Adrenal gland (tissue), 12 donors: ENCODE results near the gene CA5B. TPM values are rescaled to one million over a fixed set of nuclear protein-coding genes. Genes with fewer than 3 reads are reported as not detected.
"Not testable (repeated sequence)": the region's sequence is repeated elsewhere in the genome, so short reads cannot be mapped to it uniquely, and the experiment has no call there.

Experiments
- DNase-seq, 7 donors: peaks; one replicate each; pipeline ENCODE4 v3.0.0-alpha.2; 2019 to 2020
- H3K27ac ChIP-seq, 5 donors: fragments of 200-600 bp; sonication (generic) in 4 of 5; 1 replicate in 3 of 5; 2 replicates in 2 of 5; pipeline versions ENCODE4 v1.5.1 to v1.8.0; 2016 to 2020; ENCODE audit warnings: mild to moderate bottlenecking in 1 of 5
- H3K27me3 ChIP-seq: fragments of 200-600 bp; 2 replicates; pipeline ENCODE4 v1.8.0; 2021
- H3K36me3 ChIP-seq, 2 donors: fragments of 200-600 bp; replicated peaks in 1 of 2; 1 replicate in 1 of 2; 2 replicates in 1 of 2; pipeline versions ENCODE4 v1.5.1 to v1.8.0; 2018 to 2022
- H3K4me1 ChIP-seq, 2 donors: fragments of 200-600 bp; replicated peaks in 1 of 2; 1 replicate in 1 of 2; 2 replicates in 1 of 2; pipeline versions ENCODE4 v1.5.1 to v1.8.0; 2018 to 2021
- H3K4me3 ChIP-seq, 4 donors: fragments of 200-600 bp; sonication (generic) in 3 of 4; one replicate each; pipeline ENCODE4 v1.5.1; 2016 to 2018
- H3K9me3 ChIP-seq, 3 donors: fragments of 200-600 bp; sonication (generic) in 1 of 3; replicated peaks in 1 of 3; 1 replicate in 2 of 3; 2 replicates in 1 of 3; pipeline versions ENCODE4 v1.5.1 to v1.8.0; 2016 to 2021
- POLR2A ChIP-seq, 2 donors: fragments of 450-650 bp; IDR thresholded peaks; one replicate each; pipeline ENCODE4 v1.6.1; 2017; ENCODE audit warnings: antibody characterized with exemption in 2 of 2, mild to moderate bottlenecking in 2 of 2, moderate library complexity in 1 of 2
- WGBS, 4 donors: extraction: QIAGEN DNeasy Blood & Tissue Kit in 2 of 4; methylation state at CpG; one replicate each; pipeline versions ENCODE4 v1.1.5 to v1.1.7; 2013 to 2017; 5-methylcytosine and 5-hydroxymethylcytosine counted together
- intact Hi-C, 2 donors: fragments of 100-400 bp; cut with DNase I; formaldehyde crosslinking; loops; one replicate each; pipeline versions ENCODE4 v1.14.1 to v1.15.0; 2022 to 2023
- polyA plus RNA-seq, 3 donors: library from polyadenylated mRNA; stranded (reverse); fragments of 200-250 nt in 2 of 3; fragments of 350-450 nt in 1 of 3; fragmentation: Illumina TruSeq in 1 of 3; extraction: RNeasy Lipid Tissue Mini Kit (QIAGEN cat#74804) in 1 of 3; gene quantifications; one replicate each; pipeline ENCODE4 v1.2.3, GENCODE V29; 2013 to 2014
- total RNA-seq, 9 donors: library from RNA; depleted of rRNA in 4 of 9; stranded (reverse); fragments of >200 nt in 4 of 9; fragments of 120-200 nt in 1 of 9; fragmentation: NEBNext Ultra II Directional in 1 of 9; extraction: Animal tissue kit (Norgen Biotek cat#: 25700) in 1 of 9; gene quantifications; one replicate each; pipeline versions ENCODE4 v1.1.0 to v1.2.4, GENCODE V29; 2013 to 2023
- TF ChIP-seq, protein P1 (sequence below), 6 experiments: fragments of 450-650 bp in 4 of 6; fragments of 200-600 bp in 2 of 6; sonication (generic) in 1 of 6; IDR thresholded peaks; 1 replicate in 5 of 6; 2 replicates in 1 of 6; pipeline versions ENCODE4 v1.5.1 to v1.8.0; 2016 to 2021; ENCODE audit warnings: antibody characterized with exemption in 6 of 6, mild to moderate bottlenecking in 2 of 6, moderate library complexity in 1 of 6
- donor health status: healthy with polysubstance abuse.
- donor health status: Bipolar disorder and iron deficiency.
- donor health status: DM: yes; HTN: yes; CAD: no.
- donor health status: DM: no; HTN: no; CAD: no.
- donor health status: DM: no; HTN: no; CAD: no.
- donor health status: DM: yes; HTN: yes; CAD: no.

Gene CA5B
- total and polyA plus RNA-seq, 12 donors = 2.5 to 21.6 (median 7.8) TPM

DNA sequence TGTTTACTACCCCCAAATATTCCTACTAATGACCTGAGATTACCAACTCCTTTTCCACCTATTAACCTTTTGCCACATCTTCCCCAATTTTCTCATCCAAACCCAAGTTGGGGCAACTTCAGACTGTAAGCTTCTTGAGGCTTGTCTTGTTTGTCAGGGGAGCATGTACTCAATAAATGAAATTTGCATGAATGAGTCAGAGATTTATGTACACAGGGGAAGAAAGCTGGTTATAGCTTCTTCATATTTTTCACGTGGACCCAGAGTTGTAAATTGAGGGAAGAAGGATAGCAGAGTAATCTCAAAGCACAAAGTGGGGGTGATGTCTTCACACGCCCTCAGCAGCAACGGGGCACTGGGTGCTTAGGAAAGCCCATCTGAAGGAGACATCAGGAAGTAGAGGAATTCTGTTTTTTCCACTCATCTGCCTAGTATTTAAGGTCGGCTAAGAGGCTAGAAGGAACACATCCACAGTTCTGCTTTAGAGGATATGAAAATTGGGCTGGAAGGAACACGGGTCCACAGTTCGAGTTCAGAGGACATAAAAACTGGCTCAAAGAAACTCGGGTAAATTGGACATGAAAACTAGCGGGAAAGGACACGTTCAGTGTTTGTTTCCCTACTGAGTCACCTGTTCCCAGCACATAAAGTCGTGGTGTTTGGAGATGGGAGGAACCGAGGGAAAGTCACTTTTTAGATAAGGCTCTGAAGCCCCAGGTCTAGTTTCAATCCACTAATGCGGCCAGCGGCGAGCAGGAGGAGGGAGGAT lies 696 bp upstream of the CA5B start:
- H3K27ac ChIP-seq = peak overlapping the region in 2 of 5 donors; percentile 8 to 56
- intact Hi-C loops = no loop called here
- 10 to 26% (median 18%) methylated on average over 11 to 14 of the region's 14 CpGs for whole genome bisulfite sequencing, 4 donors
- no peak for DNase-seq
- no peaks in the 10 kb centered on the region for H3K36me3 ChIP-seq
- TF ChIP-seq, protein P1, sequence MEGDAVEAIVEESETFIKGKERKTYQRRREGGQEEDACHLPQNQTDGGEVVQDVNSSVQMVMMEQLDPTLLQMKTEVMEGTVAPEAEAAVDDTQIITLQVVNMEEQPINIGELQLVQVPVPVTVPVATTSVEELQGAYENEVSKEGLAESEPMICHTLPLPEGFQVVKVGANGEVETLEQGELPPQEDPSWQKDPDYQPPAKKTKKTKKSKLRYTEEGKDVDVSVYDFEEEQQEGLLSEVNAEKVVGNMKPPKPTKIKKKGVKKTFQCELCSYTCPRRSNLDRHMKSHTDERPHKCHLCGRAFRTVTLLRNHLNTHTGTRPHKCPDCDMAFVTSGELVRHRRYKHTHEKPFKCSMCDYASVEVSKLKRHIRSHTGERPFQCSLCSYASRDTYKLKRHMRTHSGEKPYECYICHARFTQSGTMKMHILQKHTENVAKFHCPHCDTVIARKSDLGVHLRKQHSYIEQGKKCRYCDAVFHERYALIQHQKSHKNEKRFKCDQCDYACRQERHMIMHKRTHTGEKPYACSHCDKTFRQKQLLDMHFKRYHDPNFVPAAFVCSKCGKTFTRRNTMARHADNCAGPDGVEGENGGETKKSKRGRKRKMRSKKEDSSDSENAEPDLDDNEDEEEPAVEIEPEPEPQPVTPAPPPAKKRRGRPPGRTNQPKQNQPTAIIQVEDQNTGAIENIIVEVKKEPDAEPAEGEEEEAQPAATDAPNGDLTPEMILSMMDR (IDR thresholded peaks at IDR 0.05) = no peak
- TF ChIP-seq POLR2A (IDR thresholded peaks at IDR 0.05) = no peak
- peak overlapping the region in 2 of 4 donors; percentile 21 to 51 for H3K4me3 ChIP-seq
- no peaks in the 10 kb centered on the region for H3K9me3 ChIP-seq
- no peaks in the 10 kb centered on the region for H3K27me3 ChIP-seq
- H3K4me1 ChIP-seq = no peaks in the 10 kb centered on the region

DNA sequence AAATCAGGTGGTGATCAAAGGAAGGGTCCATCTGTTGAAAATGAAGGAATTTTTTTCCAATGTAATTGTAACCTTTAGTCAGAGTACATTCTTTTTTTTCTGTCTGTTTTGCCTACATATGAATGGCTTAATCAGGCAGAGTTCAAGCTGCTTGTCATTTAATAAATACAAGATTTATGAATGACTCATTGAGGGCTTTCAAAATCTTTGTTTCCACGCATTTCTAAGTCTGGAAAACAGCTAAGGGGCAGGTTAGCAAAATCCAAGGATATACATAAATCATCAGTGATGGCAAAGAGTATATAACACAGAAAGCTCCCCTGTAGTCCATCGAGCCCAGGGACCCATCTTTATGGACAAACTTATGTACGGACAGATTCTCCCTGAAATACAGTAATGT lies 1.8 kb downstream of the CA5B start:
- no peaks in the 10 kb centered on the region for H3K9me3 ChIP-seq
- H3K36me3 ChIP-seq = no peaks in the 10 kb centered on the region
- peaks cover 0 to 7% of the 10 kb centered on the region in 2 donors for H3K4me1 ChIP-seq
- TF ChIP-seq POLR2A (IDR thresholded peaks at IDR 0.05) = no peak
- TF ChIP-seq, protein P1 (IDR thresholded peaks at IDR 0.05) = no peak
- no peak overlapping the region for H3K4me3 ChIP-seq
- H3K27ac ChIP-seq = no peak overlapping the region
- intact Hi-C loops = no loop called here
- 48 to 77% (median 67%) methylated on average over 3 of the region's 3 CpGs for WGBS, 4 donors
- H3K27me3 ChIP-seq = no peaks in the 10 kb centered on the region
- DNase-seq = no peak

DNA sequence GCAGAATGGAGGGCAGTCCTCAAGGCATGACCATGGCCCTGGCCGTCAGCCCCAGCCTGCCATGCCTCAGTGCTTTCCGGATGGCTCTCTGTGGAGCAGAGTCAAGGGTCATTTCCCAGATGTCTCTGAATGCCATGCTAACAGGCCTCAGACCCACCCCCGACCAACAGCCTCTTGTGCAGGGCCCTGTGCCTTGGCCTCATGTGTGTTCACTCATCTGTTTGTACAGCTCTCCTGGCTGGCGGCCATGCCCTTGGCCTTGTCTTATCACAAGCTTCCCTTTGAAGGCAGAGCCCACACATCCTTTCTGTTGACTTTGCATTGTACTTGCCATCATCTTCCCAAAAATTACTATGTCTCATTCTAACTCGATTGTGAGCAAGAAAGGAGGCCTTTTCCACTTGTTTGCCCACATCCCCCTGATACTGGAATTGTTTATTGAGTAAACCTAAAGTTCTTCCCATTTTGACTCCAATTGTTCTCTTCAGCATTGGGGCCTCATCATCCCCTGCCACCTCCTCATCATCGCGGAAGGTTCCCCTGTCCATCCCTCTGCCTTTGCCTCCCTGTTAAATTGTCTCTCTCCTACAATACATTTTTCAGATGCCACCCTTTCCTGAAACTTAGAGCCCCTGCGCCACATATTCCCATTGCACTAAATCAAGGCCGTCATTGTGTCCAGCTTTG lies 6.3 kb downstream of the CA5B start:
- DNase-seq = peak; percentile 40 to 83 (median 78)
- no peaks in the 10 kb centered on the region for H3K9me3 ChIP-seq
- peaks cover 0 to 8% of the 10 kb centered on the region in 2 donors for H3K4me1 ChIP-seq
- H3K27me3 ChIP-seq = no peaks in the 10 kb centered on the region
- TF ChIP-seq POLR2A (IDR thresholded peaks at IDR 0.05) = no peak
- no peaks in the 10 kb centered on the region for H3K36me3 ChIP-seq
- WGBS, 4 donors = 62 to 70% (median 68%) methylated on average over 6 to 9 of the region's 9 CpGs
- intact Hi-C loops = no loop called here
- H3K4me3 ChIP-seq = no peak overlapping the region
- H3K27ac ChIP-seq = peak overlapping the region in 2 of 5 donors; percentile 0 to 14

DNA sequence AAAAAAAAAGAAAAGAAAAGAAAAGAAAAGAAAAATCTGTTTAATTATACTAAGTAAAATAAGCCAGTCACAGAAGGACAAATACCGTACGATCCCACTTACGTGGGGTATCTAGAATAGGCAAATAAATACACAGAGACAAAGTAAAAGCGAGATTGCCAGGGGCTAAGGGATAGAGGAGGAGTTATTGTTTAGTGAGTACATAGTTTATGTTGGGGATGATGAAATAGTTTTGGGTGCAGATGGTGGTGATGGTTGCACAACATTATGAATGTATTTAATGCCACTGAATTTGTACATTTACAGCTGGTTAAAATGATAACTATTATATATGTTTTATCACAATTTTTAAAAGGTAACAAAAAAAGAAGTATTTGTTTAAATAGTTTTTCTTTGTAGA lies 7.1 kb downstream of the CA5B start:
- no peak for DNase-seq
- intact Hi-C loops = no loop called here
- Histone ChIP-seq H3K36me3 (no peaks in the 10 kb centered on the region), H3K4me3 (no peak overlapping the region), H3K9me3 (no peaks in the 10 kb centered on the region), H3K27ac (no peak overlapping the region), H3K4me1 (peaks cover 0 to 17% of the 10 kb centered on the region in 2 donors), H3K27me3 (no peaks in the 10 kb centered on the region)
- TF ChIP-seq, protein P1 (IDR thresholded peaks at IDR 0.05) = no peak
- TF ChIP-seq POLR2A (IDR thresholded peaks at IDR 0.05) = no peak
- WGBS, 4 donors = 85 to 96% (median 91%) methylated on average over 4 of the region's 4 CpGs

DNA sequence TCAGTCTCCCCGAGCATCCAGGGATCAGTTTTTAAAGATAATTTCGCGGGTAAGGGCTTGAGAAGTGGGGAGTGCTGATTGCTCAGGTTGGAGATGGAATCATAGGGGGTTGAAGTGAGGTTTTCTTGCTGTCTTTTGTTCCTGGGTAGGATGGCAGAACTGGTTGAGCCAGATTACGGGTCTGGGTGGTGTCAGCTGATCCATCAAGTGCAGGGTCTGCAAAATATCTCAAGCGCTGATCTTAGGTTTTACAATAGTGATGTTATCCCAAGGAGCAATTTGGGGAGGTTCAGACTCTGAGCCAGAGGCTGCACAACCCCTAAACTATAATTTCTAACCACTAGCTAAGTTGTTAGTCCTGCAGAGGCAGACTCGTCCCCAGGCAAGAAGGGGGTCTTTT lies 8.6 kb downstream of the CA5B start:
- 92 to 98% (median 94%) methylated on average over 6 of the region's 6 CpGs for WGBS, 4 donors
- H3K4me3 ChIP-seq, H3K9me3 ChIP-seq, H3K27me3 ChIP-seq, intact Hi-C loops, DNase-seq, H3K27ac ChIP-seq, H3K36me3 ChIP-seq: not testable (repeated sequence)
- peaks cover 0 to 31% of the 10 kb centered on the region in 2 donors for H3K4me1 ChIP-seq
